ENCODE results near the gene IPPK.

Gene IPPK

DNA sequence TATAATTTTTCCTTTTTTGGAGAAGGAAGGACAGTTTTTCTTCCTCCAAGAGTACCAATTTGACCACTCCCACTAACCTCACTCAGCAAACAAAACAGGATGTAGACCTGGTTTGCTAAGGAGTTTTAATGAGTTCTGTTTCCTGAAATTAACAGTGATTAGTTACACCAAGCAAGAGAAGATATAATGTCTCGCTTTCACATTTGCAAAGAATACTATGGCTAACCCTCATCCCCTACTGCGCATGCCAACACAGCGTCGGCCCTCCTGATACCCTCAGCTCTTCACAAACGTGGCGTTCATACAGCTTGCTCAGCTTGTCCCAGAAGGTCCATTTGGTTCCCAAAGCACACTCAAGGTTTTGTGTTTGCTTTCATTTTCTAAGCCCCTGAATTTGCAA, 41.9 kb upstream of the IPPK start:
- no peak for DNase-seq (ENCODE audit: extremely low spot score)
- ChIA-PET POLR2A (no interaction called here), CTCF (no interaction called here)
- no peak for TF ChIP-seq NFRKB (IDR thresholded peaks at IDR 0.05)
- no peak for TF ChIP-seq LEF1 (IDR thresholded peaks at IDR 0.05; ENCODE audit: borderline replicate concordance)
- TF ChIP-seq FOXM1 (IDR thresholded peaks at IDR 0.05; ENCODE audit: borderline replicate concordance), result no peak
- no peak for TF ChIP-seq CTBP1 (IDR thresholded peaks at IDR 0.05; ENCODE audit: borderline replicate concordance)
- TF ChIP-seq TARDBP (IDR thresholded peaks at IDR 0.05), result no peak
- TF ChIP-seq SP1 (IDR thresholded peaks at IDR 0.05), result no peak
- no peak for TF ChIP-seq PKNOX1 (IDR thresholded peaks at IDR 0.05)
- no peak for TF ChIP-seq HDGF (IDR thresholded peaks at IDR 0.05; ENCODE audit: borderline replicate concordance)
- no peak for TF ChIP-seq L3MBTL2 (conservative IDR thresholded peaks at IDR 0.05)
- no peak for TF ChIP-seq SUZ12 (IDR thresholded peaks at IDR 0.05)
- TF ChIP-seq ELF4 (IDR thresholded peaks at IDR 0.05), result no peak
- TF ChIP-seq ZNF384 (IDR thresholded peaks at IDR 0.05), result no peak

DNA sequence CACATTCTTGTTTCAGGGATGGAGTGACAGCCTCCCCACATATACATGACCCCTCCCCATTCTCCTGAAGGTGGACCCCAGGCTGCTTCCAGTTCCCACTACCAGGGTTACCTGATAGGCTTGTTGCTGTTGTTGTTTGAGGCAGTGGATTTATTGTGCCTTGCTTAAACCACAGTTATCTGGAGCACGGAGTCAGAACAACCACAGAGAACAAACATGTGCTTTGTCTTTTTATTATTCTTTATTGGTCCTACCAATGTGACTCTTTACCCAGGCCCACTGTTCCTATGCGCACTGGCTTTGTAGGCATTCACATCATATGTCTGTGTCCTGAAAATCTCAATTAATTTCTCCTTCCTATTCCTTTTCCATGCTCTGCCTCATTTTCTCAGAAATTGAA, 41.2 kb upstream of the IPPK start:
- CTCF ChIA-PET, result no interaction called here
- POLR2A ChIA-PET, result no interaction called here
- no peak for DNase-seq (ENCODE audit: extremely low spot score)
- TF ChIP-seq BHLHE40 (IDR thresholded peaks at IDR 0.05; ENCODE audit: borderline replicate concordance) (no peak), ELF4 (IDR thresholded peaks at IDR 0.05) (no peak), HDGF (IDR thresholded peaks at IDR 0.05; ENCODE audit: borderline replicate concordance) (no peak), TARDBP (IDR thresholded peaks at IDR 0.05) (no peak), FOXM1 (IDR thresholded peaks at IDR 0.05; ENCODE audit: borderline replicate concordance) (no peak), CTBP1 (IDR thresholded peaks at IDR 0.05; ENCODE audit: borderline replicate concordance) (no peak)

DNA sequence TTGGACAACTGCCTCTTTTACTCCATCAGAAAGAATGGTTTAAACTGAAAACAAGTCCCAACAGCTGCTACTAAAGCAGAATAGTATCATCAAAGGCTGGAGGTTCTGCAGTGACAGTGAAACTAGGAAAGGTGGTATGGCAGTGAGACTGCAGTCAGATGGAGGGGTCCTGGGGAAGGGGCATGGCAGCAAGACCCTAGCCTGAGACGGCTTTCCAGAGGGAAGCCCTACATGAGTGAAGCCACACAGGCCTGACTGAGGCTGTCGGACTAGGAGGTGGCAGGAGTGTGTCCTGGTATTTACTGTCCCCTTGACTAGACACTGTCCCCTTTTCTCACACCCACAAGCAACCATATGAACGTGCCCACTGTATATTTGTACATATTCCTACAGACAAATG, 40.4 kb upstream of the IPPK start:
- CTCF ChIA-PET, result no interaction called here
- peak; percentile 3 for DNase-seq (ENCODE audit: extremely low spot score)
- POLR2A ChIA-PET, result no interaction called here
- TF ChIP-seq FOXK2 (IDR thresholded peaks at IDR 0.05), result no peak
- no peak for TF ChIP-seq BHLHE40 (IDR thresholded peaks at IDR 0.05; ENCODE audit: borderline replicate concordance)

GRCh38 chr9:92709954-92710353, 40.0 kb upstream of the IPPK start:
- ChIA-PET POLR2A (no interaction called here), CTCF (no interaction called here)
- no peak for TF ChIP-seq HDGF (IDR thresholded peaks at IDR 0.05; ENCODE audit: borderline replicate concordance)
- TF ChIP-seq SP1 (IDR thresholded peaks at IDR 0.05), result no peak
- no peak for TF ChIP-seq LEF1 (IDR thresholded peaks at IDR 0.05; ENCODE audit: borderline replicate concordance)
- TF ChIP-seq CTBP1 (IDR thresholded peaks at IDR 0.05; ENCODE audit: borderline replicate concordance), result no peak
- no peak for TF ChIP-seq NFRKB (IDR thresholded peaks at IDR 0.05)
- TF ChIP-seq L3MBTL2 (conservative IDR thresholded peaks at IDR 0.05), result no peak
- no peak for TF ChIP-seq ELF4 (IDR thresholded peaks at IDR 0.05)
- no peak for TF ChIP-seq PKNOX1 (IDR thresholded peaks at IDR 0.05)
- TF ChIP-seq TARDBP (IDR thresholded peaks at IDR 0.05), result no peak
- no peak for TF ChIP-seq ZNF384 (IDR thresholded peaks at IDR 0.05)
- no peak for TF ChIP-seq SUZ12 (IDR thresholded peaks at IDR 0.05)
- TF ChIP-seq FOXK2 (IDR thresholded peaks at IDR 0.05), result no peak
- TF ChIP-seq FOXM1 (IDR thresholded peaks at IDR 0.05; ENCODE audit: borderline replicate concordance), result no peak
- no peak for TF ChIP-seq BHLHE40 (IDR thresholded peaks at IDR 0.05; ENCODE audit: borderline replicate concordance)
- TF ChIP-seq FOXA1 (IDR thresholded peaks at IDR 0.05), result no peak
- no peak for TF ChIP-seq ARNT (IDR thresholded peaks at IDR 0.05)
- peak; percentile 2 for DNase-seq (ENCODE audit: extremely low spot score)

- CTCF ChIA-PET, result no interaction called here
- no peak for TF ChIP-seq BHLHE40 (IDR thresholded peaks at IDR 0.05; ENCODE audit: borderline replicate concordance)
- no peak for TF ChIP-seq ZNF384 (IDR thresholded peaks at IDR 0.05)
- TF ChIP-seq NFRKB (IDR thresholded peaks at IDR 0.05), result no peak
- TF ChIP-seq SP1 (IDR thresholded peaks at IDR 0.05), result no peak
- TF ChIP-seq ARNT (IDR thresholded peaks at IDR 0.05), result no peak
- no peak for TF ChIP-seq PKNOX1 (IDR thresholded peaks at IDR 0.05)
- no peak for TF ChIP-seq L3MBTL2 (conservative IDR thresholded peaks at IDR 0.05)
- TF ChIP-seq TARDBP (IDR thresholded peaks at IDR 0.05), result no peak
- TF ChIP-seq SUZ12 (IDR thresholded peaks at IDR 0.05), result no peak
- TF ChIP-seq FOXK2 (IDR thresholded peaks at IDR 0.05), result no peak
- TF ChIP-seq CTBP1 (IDR thresholded peaks at IDR 0.05; ENCODE audit: borderline replicate concordance), result no peak
- no peak for TF ChIP-seq HDGF (IDR thresholded peaks at IDR 0.05; ENCODE audit: borderline replicate concordance)
- TF ChIP-seq LEF1 (IDR thresholded peaks at IDR 0.05; ENCODE audit: borderline replicate concordance), result no peak
- no peak for TF ChIP-seq ELF4 (IDR thresholded peaks at IDR 0.05)
- TF ChIP-seq FOXM1 (IDR thresholded peaks at IDR 0.05; ENCODE audit: borderline replicate concordance), result no peak
- no peak for TF ChIP-seq FOXA1 (IDR thresholded peaks at IDR 0.05)
- POLR2A ChIA-PET, result no interaction called here
These were observed 39.3 kb upstream of the IPPK start for GRCh38 chr9:92709240-92709639.

GRCh38 chr9:92707530-92707929, 37.6 kb upstream of the IPPK start:
- ChIA-PET POLR2A (no interaction called here), CTCF (interaction anchor here (0.6 to 1.8 kb wide), 3 partner anchors 9 to 569 kb away, joined by 3 to 9 read pairs (median 3); no protein-coding TSS in a partner anchor)
- DNase-seq (ENCODE audit: extremely low spot score), result no peak
- TF ChIP-seq NFRKB (IDR thresholded peaks at IDR 0.05), result no peak
- TF ChIP-seq FOXM1 (IDR thresholded peaks at IDR 0.05; ENCODE audit: borderline replicate concordance), result no peak
- TF ChIP-seq PKNOX1 (IDR thresholded peaks at IDR 0.05), result no peak

More at GRCh38 chr9:92709240-92709639, 39.3 kb upstream of the IPPK start:
- DNase-seq (ENCODE audit: extremely low spot score), result no peak

Measured in HEK293T (cell line).